Ovary (tissue), 3 donors: ENCODE measurements around the gene LDB3.

Experiments used
- POLR2A ChIP-seq: fragments of 450-650 bp; IDR thresholded peaks from one replicate; pipeline ENCODE4 v1.6.1; 2017; ENCODE audit warnings: antibody characterized with exemption, mild to moderate bottlenecking, moderate library complexity
- TF ChIP-seq, protein P1 (sequence below), 3 donors: fragments of 450-650 bp in 2 of 3; fragments of 200-600 bp in 1 of 3; IDR thresholded peaks; one replicate each; pipeline versions ENCODE4 v1.5.1 to v1.8.0; 2016 to 2022; ENCODE audit warnings: antibody characterized with exemption in 3 of 3, mild to moderate bottlenecking in 1 of 3
- donor health status: DM: no; HTN: no; CAD: no.

DNA sequence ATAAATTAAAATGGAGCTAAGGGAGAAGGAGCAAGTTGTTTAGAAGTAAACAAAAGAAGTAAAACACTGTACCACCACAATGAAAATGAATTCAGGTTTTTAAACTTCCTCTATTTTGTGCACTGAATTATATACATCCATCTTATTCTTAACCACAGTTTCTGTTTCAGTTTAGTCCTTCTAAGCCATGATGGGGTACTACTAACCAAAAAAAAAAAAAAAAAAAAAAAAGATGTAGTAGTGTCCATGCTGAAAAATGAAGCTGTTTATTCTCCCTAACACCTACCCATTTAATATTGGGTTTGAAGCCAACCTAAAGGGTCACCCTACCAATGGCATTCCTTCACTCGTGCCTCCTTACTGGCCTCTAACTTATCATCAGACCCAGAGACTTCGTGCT lies 84.7 kb downstream of the LDB3 start:
- TF ChIP-seq, protein P1, sequence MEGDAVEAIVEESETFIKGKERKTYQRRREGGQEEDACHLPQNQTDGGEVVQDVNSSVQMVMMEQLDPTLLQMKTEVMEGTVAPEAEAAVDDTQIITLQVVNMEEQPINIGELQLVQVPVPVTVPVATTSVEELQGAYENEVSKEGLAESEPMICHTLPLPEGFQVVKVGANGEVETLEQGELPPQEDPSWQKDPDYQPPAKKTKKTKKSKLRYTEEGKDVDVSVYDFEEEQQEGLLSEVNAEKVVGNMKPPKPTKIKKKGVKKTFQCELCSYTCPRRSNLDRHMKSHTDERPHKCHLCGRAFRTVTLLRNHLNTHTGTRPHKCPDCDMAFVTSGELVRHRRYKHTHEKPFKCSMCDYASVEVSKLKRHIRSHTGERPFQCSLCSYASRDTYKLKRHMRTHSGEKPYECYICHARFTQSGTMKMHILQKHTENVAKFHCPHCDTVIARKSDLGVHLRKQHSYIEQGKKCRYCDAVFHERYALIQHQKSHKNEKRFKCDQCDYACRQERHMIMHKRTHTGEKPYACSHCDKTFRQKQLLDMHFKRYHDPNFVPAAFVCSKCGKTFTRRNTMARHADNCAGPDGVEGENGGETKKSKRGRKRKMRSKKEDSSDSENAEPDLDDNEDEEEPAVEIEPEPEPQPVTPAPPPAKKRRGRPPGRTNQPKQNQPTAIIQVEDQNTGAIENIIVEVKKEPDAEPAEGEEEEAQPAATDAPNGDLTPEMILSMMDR (IDR thresholded peaks at IDR 0.05): no peak
- no peak for TF ChIP-seq POLR2A
